GM19468 (cell line): ENCODE data around the gene SLBP.

Source experiments
- ATAC-seq: cut with Tn5 transposase; IDR thresholded peaks from one replicate; pipeline ENCODE4 v1.9.1; 2021; ENCODE audit warnings: mild to moderate bottlenecking, moderate library complexity, moderate number of reproducible peaks; ENCODE audit not compliant: unreplicated experiment; ENCODE audit errors: extremely low read depth

SLBP gene

GRCh38 chr4:1749826-1750225, 37.7 kb upstream of the SLBP start:
- no peak for ATAC-seq

- ATAC-seq, result no peak
These were observed 37.3 kb upstream of the SLBP start for GRCh38 chr4:1749370-1749769.

GRCh38 chr4:1748465-1748995, 36.4 kb upstream of the SLBP start:
- ATAC-seq, result no peak

DNA sequence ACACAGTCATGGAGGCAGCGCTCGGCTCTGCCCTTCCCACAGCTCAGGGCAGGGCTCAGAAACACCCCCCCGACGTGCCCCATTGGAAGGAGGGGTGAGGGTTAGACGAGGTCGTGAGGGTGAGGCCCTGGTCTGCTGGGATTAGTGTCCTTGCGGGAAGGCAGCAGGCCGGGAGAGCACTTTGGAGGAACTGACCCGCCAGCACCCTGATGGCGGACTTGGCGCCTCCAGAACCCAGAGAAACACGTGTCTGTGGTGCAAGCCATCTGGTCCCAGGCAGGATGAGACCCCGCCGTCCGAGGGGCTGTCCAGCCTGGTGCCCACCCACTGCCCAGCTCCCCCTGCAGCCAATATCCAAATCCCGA, 35.5 kb upstream of the SLBP start:
- ATAC-seq, result no peak

- ATAC-seq, result no peak
These were observed 34.9 kb upstream of the SLBP start for GRCh38 chr4:1746919-1747602.

DNA sequence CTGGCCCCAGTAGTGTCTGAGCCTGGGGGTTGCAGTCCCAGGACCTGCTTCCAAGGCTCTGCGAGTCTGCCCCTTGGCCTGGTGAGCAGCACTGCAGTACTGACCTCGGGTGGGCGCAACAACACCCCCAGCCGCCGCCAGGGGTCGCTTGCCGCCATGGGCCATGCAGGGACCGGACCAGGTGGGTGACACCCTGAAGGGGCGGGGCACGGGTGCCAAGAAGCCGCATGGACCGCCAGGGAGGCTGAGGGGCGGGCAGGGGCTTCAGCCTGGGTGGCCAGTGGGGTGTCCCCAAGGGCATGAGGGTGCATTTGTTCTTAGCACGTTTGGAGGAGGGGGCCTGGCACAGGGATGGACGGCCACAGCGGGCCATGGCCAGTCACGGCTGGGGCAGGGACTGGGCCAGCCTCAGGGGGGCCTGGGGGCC, 34.2 kb upstream of the SLBP start:
- no peak for ATAC-seq

DNA sequence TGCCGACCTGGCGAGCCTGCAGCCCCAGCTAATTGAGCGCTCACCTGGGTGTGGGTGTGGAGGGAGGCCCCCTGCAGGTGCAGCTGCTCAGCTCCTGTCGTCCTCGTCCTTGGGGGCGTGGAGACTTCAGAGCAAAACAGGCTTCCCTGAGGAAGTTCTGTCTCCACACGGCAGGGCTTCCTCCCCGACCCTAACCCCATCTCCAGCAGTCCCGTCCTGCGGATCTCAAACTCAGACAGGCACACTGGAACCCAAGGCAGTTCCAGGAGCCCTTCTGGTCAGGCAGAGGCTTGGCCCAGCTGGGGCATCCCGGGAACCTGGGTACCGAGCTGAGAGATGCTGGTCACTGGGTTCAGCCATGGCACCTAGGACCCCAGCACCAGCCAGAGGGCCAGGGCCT, 33.6 kb upstream of the SLBP start:
- ATAC-seq, result no peak

DNA sequence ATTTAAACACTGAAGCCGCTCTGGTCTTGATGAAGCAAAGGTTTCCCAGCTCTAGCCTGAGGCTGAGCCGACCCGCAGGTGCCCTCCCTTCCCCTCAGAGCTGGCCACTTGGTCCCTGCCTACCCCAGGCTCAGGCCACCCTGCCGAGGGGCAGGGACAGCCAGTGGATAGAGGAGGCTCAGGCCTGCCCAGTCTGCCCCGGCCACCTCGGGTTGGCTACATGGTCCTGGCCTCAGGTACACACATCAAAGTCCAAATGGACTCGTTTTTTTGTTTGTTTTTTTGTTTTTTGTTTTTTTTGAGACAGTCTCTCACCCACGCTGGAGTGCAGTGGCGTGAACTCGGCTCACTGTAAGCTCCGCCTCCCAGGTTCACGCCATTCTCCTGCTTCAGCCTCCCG, 33.0 kb upstream of the SLBP start:
- no peak for ATAC-seq

DNA sequence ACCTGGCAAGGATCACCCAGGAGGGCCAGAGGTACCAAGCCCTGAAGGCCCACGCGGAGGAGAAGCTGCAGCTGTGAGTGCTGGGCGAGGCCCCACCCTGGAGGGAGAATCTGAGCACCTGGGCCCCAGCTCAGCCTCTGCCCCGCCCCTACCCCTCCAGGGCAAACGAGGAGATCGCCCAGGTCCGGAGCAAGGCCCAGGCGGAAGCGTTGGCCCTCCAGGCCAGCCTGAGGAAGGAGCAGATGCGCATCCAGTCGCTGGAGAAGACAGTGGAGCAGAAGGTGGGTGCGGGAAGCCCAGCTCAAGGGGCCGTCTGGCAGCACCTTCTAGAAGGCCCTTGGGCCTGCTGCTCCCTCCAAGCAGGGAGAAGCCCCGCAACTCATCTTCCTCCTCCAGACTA, 32.4 kb upstream of the SLBP start:
- ATAC-seq, result no peak

DNA sequence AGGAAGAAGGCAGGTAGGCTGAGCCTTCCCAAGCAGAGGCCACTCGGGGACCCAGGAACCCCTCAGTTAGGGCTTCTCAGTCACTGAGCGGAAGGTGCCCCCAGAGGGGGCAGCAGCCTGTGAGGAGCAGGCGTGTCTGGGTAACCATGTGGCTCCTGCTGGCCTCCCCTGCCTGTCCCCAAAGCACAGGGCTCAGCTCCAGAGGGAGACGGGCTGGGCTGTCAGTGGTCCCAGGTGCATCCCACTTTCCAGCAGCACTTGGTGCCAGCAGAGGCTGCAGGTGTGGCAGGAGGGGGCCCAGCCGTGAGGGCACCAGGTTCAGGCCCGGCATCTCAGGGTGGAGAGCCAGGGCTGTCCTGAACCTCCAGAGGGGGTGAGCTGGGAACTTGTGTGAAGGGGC, 31.9 kb upstream of the SLBP start:
- no peak for ATAC-seq

GRCh38 chr4:1743551-1743950, 31.4 kb upstream of the SLBP start:
- no peak for ATAC-seq

DNA sequence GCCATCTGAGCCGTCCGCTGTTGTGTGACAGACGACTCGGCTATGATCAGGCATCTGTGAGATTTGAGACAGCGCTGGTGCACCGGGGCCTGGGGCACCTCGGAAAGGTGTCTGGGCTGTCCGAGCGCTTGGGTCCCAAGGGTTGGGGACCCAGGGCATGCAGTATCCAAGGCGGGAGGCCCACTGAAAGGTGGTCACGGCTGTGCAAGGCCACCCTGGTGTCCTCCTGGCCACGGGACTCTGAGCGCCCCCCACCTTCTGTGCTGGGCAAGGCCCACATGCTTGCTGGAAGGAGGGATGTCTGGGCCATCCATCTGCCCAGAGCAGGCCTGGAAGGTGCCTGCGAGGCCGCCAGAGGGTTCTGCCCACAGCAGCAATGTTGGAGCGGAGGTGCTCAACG, 29.1 kb upstream of the SLBP start:
- no peak for ATAC-seq

GRCh38 chr4:1740021-1740545, 28.0 kb upstream of the SLBP start:
- no peak for ATAC-seq

DNA sequence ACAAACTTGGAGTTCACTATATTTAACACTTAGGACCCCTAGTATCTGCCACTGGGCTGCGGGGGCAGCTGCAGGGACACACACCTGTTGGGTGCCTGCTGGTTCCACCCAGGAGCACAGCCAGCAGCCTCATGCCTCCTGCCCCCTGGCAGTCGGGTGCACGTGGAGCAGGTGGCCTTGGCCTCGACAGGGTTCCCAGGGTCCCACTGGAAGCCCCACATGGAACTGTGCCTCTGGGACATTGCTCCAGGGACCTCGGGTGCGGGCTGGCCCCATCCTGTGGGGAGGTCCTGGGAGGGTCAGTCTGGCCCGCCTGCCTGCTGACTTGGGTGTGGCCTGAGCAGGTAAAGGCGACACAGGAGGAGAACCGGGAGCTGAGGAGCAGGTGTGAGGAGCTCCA, 27.2 kb upstream of the SLBP start:
- no peak for ATAC-seq

DNA sequence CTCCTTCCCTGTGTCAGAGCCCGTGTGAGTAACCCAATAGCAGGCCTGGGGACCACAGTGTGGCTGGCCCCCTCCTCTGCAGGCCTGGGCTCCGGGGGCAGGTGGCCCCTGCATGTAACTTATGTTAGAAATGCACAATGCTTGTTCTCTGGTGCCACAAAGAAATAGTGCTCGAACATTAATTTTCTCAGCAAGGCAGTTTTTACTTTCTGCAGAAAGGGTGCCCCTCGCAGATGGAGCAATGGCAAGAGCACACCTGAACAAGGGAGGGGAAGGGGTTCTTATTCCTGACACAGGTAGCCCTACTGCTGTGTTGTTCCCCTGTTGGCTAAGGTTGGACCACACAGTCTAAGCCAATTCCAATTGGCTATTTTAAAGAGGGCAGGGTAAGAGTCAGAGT, 26.3 kb upstream of the SLBP start:
- ATAC-seq, result no peak

- ATAC-seq, result no peak
These were observed 25.5 kb upstream of the SLBP start for GRCh38 chr4:1737666-1738065.

GRCh38 chr4:1736812-1737211, 24.7 kb upstream of the SLBP start:
- no peak for ATAC-seq

DNA sequence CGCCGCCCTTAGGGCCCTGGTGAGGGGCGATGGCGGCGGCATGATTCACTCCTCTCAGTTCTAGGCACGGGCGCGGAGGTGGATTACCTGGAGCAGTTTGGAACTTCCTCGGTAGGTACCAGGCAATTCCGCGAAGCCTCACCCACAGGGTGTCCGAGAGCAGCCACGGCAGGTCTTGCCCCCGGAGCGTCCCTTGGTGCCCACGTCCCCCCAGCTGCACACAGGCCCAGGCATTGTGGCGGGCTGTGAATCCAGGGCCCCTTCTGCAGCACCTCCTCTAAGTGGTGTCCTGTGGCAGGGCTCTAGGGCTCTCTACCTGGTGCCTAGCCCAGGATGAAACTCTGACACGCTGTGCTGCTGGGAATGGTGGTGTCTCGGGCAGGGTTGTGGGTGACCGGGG, 23.1 kb upstream of the SLBP start:
- ATAC-seq, result no peak

GRCh38 chr4:1732911-1733310, 20.8 kb upstream of the SLBP start:
- no peak for ATAC-seq

GRCh38 chr4:1731180-1731579, 19.1 kb upstream of the SLBP start:
- no peak for ATAC-seq

DNA sequence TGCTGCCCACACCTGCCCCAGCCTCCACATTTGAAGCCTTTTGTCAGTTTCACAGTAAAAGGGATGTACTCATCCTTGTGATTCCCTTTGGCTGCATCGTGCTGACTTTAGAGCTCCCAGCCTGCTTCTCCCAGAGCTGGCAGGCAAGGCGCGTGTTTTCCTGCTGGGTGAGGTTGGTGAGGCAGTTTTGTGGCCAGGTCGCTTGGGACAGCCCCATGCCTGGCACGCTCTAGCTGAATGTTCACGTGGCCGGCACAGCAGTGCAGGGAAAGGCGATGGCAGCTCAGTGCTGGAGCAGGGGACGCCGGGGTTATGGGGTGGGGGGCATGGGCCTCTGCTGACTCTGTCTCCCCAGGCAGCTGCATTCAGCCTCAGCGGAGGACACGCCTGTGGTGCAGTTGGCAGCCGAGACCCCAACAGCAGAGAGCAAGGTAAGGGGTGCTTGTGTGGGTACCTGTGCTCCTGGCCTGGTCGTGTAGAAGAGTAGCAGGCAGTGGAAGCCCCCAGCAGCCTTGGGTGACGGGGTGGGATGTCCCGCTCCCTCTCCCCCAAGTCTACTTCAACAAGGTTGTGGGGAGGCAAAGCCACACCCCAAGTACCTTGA, 18.5 kb upstream of the SLBP start:
- no peak for ATAC-seq
